GM21786 (cell line): ENCODE measurements around the gene LRP11.
"Not testable (repeated sequence)": the region's sequence is repeated elsewhere in the genome, so short reads cannot be mapped to it uniquely, and the experiment has no call there.

ENCODE experiments used
- ATAC-seq: cut with Tn5 transposase; IDR thresholded peaks from one replicate; pipeline ENCODE4 v1.9.1; 2021; ENCODE audit not compliant: unreplicated experiment

Gene LRP11

DNA sequence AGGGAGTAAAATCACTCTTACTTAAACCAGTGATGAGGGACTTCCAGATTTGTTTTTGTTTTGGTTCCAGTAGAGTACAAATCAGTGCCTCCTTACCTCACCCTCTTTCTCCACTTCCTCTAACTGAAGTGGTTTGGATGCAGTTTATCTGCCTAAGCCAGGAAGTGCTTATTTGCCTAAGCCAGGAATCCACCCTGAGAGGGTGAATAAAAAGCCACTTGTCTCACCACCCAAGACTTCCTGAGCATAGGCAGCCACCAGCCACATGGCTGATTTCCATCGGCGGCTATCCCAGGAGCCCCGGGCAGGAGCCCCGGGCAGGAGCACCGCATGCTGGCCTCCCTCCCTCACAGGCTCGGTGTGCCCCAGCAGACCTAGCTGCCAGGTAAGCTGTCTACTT is 12.0 kb downstream of the LRP11 start:
- ATAC-seq: no peak

DNA sequence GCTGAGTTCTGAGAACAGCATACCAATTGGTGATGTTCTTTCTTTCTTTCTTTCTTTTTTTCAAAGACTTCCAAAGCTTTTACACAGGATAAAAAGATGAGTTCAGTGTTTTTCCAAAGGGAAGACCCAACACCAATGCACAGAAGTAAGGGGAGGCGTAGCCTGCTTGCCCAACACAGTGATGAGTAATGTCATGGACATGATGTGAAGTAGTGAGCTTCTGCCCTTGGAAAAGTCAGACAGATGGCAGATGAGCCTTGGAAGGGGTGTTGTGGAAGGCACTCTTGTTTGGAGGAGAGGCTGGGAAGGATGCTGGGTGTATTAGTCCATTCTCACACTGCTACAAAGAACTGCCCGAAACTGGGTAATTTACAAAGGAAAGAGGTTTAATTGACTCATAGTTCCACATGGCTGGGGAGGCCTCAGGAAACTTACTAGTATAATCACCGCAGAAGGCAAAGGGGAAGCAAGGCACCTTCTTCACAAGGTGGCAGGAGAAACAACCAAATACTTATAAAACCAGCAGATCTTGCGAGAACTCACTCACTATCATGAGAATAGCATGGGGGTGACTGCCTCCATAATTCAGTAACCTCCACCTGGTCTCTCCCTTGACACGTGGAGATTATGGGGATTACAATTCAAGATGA is 12.6 kb downstream of the LRP11 start:
- ATAC-seq: no peak

DNA sequence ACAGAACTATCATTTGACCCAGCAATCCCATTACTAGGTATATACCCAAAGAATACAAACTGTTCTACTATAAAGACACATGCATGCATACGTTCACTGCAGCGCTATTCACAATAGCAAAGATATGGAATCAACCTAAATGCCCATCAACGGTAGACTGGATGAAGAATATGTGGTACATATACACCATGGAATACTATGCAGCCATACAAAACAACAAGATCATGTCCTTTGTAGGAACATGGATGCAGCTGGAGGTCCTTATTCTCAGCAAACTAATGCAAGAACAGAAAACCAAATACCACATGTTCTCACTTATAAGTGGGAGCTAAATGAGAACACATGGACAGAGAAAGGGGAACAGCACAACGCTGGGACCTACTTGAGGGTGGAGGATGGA is 15.8 kb downstream of the LRP11 start:
- ATAC-seq: not testable (repeated sequence)

DNA sequence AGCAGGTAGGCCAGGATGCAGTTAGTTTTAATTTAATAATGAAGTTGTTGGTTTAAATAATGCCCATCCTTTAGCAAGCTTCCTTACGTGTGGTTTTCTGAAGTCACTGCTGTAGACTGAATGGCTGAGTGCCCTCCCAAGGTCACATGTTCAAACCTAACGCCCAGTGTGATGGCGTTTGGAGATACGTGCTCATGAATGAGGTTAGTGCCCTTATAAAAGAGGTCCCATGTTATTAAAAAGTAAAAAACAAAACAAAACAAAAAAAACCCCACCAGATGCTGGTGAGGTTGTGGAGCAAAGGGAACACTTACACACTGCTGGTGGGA is 16.3 kb downstream of the LRP11 start:
- no peak for ATAC-seq

DNA sequence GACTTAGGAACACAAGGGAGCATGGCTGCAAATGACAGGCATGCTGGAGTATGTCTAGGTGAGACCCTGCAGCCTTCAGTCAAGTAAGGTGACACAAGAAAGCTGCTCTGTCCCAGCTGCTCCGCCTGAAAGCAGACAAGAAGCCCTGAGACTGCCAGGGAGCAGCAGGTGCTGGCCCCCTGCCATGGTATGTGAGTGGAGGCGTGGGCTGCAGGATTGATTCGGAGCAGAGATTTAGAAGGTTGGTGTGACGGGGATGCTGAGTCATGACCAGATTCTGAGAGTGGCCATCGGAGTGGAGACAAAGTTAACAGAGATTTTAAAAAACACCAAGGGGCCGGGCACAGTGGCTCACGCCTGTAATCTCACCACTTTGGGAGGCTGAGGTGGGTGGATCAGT is 17.8 kb downstream of the LRP11 start:
- ATAC-seq: no peak

DNA sequence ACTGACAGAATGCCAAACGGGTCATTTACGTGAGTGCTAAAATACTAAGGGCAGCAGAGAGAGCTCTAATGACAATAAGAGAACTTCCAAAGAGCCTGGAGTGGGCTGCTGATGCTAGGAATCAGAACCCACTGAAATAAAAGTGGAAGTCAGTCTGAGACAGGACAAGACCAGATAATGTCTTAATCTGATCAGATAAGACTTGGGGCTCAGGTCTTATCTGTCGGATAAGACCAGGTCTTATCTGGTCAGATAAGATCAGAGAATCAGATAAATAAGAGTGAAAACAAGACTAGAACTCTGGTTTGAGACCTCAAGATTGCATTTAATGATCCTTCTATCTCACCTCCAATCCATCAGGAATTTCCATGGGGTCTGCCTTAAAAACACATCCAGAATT is 18.6 kb downstream of the LRP11 start:
- ATAC-seq: no peak

DNA sequence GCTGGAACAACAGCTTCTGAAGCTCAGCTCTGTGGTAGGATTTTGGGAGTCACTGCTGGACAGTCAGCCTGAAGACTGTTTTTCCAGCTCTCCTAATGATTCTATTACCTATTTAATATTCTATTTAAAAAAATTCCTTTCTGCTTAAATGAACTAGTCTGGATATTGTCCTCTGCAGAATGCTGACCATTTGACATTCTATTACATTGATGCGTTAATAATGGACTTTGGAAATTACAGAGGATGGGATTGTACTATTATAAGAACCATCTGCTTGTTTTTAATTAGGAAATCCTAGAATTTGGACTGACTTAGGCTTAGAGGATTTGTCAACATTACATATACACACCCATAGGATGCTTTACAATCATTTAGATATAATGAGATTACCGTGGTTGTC is 19.7 kb downstream of the LRP11 start:
- ATAC-seq: no peak

DNA sequence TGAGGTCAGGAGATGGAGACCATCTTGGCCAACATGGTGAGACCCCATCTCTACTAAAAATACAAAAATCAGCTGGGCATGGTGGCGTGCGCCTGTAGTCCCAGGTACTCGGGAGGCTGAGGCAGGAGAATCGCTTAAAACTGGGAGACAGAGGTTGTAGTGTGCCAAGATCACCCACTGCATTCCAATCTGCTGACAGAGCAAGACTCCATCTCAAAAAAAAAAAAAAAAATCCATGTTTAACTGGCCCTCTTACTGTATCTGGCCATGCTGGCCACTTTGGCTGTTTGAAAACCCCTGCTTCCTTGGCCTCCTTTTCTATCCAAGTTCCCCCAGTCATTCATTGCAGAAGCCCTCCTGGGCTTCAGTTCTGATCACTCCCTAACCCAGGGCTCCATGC is 20.1 kb downstream of the LRP11 start:
- ATAC-seq: not testable (repeated sequence)

DNA sequence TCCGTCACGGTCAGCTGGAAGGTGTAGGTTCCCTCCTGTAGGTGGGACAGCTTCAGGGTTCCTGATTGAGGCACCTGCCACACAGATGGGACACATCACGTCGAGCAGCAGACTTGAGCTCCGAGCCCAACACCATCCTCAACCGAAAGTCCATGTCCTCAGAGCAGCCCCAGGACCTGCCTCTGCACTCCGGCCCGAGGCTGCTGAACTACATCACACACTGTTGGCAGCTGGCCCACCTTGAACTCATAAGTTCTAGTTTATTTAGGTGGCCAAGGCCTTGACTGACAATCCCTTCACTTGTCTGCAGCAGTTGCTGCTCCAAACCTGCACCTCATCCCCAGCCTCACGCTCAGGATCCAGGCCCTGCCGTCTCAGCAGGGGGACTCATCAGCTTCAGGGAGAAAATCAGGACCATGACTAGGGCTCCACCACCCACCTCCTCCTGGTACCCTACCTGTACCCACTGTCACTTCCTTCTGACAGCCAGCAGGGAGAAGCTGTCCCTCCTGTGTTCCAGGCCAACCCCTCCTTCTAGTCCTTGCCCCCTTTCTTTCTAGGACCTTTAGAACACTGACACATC is 21.0 kb downstream of the LRP11 start:
- no peak for ATAC-seq

DNA sequence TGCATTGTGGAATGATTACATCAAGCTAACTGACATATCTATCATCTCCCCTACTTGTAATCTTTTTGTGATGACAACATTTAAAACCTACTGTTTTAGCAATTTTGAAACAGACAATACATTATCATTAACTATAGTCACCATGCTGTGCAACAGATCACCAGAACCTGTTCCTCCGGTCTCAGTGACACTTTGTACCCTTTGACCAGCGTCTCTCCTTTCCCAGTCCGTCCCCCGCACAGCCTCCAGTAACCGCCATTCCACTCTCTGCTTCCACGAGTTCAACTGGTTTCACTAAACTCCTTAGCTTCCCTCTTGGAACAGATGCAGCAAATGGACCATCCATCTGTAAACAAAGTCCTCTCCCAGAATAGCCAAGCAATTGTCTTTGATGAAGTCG is 21.8 kb downstream of the LRP11 start:
- ATAC-seq: no peak

DNA sequence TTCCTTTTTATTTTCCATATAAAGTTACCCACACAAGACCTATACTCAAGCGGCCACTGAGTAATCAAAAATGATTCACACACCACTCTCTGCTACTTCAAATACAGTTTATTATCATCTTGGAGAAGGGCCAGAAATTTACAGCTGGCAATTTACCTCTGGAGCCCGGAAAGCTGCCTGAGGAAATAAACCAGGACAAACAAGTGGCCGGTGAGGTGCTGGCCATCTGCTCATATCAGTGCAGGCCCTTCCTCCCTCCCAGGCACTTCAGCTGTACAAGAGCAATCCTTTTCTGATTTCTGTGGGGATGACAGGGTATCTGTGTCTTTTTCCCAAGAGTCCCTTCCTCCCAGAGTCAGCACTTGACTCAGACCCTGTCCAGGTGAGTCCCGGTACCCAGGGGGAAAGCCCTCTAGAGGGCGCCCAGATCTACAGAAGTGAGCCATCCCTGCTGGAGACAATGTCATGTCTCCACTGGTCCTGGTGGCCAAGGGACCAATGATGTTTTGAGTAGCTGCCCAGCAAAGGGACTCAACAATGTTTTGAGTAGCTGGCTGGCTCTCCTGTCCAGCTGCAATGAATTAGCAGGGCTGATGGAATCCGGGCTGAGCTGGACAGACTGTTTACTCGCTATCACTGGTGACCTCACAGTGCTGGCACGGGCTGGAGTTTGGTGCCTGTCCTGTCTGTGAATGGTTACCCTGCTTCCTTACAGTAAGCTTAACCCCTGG is 23.6 kb downstream of the LRP11 start:
- peak; percentile 53 for ATAC-seq

DNA sequence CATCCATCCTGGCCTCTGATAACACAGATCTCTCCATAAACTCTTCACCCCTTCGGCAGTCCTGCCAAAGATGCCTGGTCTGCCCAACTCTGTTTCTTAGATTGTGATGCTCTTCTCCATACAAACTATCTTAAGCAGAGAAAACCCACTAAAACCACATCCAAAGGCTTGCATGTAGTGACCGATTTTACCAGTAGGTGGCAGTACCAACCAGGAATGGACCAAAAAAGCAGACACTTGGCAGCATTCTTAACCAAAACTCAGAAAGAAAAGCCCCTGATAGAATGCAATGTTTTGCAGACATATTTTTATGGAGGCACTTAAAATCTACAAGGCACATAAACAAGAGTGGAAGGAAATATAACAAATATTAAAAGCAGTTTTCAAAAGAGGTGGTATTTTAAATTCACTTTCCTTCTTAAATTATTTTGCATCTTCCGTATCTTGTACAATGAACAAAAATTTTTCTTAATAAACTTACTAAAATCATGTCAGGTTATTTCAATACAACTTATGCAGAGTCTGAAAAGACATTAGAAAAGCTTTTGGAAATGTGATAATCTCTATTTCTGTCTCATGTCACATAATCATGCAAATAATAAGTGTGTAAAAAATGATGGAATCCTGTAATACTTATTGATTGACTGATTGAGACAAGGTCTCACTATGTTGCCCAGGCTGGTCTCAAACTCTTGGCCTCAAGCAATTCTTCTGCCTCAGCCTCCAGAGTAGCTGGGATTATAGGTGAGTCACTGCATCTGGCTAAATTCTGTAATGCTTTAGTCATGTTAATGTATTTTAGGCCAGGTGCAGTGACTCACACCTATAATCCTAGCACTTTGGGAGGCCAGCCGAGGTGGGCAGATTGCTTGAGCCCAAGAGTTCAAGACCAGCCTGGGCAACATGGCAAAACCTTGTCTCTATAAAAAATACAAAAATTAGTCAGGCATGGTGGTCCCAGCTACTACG is 29.4 kb downstream of the LRP11 start:
- ATAC-seq: no peak

DNA sequence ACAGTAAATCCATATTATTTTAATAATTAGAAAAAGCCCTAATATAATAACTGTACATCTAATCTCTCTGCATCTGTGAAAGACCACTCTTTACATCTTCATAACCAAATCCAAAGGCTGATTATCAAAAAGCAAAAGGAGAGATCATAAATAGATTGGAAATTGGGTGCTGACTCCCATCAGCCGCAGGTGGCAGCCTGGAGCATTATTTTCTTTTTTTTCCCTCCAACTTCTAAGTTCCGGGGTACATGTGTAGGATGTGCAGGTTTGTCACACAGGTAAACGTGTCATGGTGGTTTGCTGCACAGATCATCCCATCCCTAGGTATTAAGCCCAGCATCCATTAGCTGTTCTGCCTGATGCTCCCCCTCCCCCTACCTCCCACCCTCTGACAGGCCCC is 30.5 kb downstream of the LRP11 start:
- no peak for ATAC-seq

DNA sequence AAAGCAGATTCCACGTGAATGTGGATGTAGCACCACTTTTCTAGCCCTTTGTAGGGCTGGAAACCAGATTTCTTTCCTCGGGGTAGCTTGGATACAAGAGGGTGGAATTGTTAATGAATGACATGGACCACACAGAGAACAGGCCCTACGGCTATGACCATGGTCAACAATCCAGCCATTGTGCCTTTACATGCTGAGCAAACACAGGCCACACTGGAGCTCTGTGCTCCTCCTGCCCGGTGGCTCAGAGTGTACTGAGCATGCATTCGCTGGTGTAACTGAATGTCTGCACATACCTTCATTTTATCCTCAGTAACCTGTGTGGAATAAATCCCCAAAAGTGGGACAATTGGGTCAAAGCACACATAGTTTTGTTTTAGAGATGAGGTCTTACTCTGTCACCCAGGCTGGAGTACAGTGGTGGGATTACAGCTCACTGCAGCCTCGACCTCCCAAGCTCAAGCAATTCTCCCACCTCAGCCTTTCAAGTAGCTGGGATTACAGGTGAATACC is 32.8 kb downstream of the LRP11 start:
- ATAC-seq: no peak

DNA sequence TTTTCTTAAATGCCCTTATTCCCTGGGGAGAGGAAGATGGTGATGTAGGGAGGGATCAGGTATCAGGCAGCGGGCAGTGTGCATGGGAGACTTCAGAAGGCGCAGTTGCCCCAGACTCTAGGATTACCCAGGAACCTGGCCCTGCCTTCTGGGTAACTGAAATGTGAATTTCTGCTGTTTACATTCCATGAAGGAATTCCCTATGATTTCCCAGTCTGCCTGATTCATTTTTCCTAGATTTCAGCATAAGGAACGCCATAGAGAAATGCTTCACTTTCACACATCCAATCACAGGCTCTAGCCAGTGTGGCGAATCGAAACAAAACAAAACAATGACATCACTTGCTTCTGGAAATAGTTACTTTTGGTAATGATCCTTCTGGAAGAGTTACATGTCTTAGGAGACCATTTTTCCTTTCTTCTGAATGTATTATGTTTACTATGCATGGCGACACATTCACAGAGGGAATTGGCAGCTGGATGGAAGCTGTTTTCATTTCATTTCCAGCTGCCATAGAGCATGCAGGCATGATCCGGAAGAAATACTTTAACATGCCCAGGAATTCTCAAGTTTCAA is 33.3 kb downstream of the LRP11 start:
- no peak for ATAC-seq

DNA sequence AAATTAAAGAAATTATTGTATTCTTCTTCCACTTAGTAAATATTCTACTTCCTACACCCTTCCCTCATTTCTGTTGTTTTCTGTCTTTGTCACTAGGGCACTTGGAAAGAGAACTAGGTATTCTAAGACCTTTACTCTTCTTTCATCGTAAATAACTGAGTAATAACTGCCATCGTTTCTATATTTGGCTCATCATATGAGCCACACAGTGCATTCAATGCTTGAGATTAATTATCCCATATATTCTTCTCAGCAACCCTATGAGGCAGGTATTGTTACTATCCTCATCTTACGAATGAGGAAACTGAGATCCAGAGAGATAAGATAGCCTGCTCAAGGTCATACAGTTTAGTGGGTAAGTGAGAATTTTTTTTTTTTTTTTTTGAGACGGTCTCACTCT is 38.9 kb downstream of the LRP11 start:
- no peak for ATAC-seq

DNA sequence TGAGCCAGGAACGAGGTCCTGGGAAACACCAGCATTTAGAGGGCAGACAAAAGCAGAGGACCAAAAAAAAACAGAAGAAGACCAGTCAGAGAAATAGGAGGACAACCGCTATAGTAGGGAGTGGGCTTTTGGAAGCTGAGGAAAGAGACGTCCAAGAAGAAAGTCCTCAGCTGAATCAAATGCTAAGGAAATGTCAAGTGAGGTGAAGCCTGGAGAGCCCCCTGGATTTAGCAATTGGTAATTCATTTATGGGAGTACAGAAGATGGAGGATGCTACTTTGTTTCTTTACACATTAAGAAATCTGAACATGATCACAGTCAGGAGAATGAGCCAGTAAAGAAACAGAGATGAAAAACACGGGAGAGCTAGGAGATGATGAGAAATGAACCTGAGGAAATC is 41.1 kb downstream of the LRP11 start:
- no peak for ATAC-seq

DNA sequence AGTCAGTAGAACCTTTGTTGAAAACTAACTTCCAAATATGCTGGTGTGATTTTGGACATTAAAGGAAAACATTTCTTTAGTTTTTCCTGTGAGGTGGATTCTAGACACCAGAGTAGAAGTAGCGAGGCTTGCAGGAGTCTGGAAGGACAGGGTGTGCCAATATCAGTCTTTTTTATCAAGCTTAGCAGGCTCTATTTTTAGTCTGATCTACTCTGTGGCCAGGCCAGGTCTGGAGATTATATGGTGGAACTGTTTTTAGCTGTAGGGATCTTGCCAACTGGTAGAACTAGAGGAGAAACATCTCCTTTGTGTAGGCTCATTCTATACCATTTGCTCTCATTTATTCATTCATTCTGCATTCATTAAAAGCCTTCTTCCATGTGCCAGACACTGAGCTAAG is 42.7 kb downstream of the LRP11 start:
- no peak for ATAC-seq

DNA sequence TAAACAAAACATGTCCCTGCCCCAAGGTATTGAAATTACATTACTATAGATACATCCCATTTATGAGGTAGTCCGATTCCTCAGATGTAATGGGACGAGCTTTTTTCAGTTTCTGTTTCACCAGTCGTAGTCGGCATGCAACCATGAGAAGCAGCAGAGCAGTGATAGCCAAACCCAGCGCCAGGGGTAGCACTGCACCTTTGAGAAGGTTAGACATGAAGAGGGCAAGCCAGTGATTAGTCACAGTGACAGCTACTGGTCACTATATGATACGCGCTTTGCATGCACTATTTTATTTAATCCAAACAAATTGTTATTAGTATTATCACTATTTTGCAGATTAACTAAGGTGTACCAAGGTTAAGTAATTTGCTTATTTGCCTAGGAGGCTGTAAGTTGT is 43.7 kb downstream of the LRP11 start:
- ATAC-seq: no peak

DNA sequence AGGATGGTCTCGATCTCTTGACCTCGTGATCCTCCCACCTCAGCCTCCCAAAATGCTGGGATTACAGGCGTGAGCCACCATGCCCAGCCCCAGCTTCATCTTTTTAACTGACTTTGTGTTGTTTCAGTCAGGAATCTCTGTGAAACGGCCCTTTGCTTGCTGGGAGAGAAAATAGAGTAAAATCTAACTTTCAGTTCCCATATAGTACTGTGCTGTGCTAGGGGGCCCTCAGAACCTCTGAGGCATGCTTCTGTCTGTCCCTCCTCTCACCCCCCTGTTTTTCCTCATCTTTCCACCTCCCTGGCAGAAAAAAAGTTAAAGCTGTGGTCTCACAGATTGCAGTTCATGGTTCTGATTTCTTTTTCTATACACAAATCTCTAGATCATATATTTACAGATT is 48.4 kb downstream of the LRP11 start:
- no peak for ATAC-seq

DNA sequence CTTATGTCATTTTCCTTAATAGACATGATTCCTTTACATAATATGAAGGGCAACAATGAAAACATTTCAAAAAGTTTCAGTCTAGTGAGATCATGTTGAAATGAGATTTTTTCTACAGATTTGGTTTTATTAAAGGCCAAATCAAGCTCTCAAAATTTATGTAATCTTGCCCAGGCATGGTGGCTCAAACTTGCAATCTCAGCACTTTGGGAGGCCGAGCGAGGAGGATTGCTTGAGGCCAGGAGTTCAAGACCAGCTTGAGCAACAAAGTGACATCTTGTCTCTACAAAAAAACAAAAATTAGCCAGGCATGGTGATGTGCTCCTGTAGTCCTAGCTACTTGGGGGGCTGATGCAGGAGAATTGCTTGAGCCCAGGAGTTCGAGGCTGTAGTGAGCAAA is 50.8 kb downstream of the LRP11 start:
- ATAC-seq: no peak
